HEK293 (cell line): ENCODE data around the gene ENGASE.

Source experiments
- CTCF ChIP-seq: fragments of 450-650 bp; formaldehyde crosslinking; IDR thresholded peaks from 2 replicates; pipeline ENCODE4 v1.5.1; 2016; ENCODE audit warnings: missing biosample characterization, missing genetic modification characterization
- SP2 ChIP-seq: fragments of 450-650 bp; formaldehyde crosslinking; IDR thresholded peaks from 2 replicates; pipeline ENCODE4 v1.5.1; 2016; ENCODE audit warnings: missing biosample characterization, missing genetic modification characterization
- ZNF112 ChIP-seq: fragments of 450-650 bp; formaldehyde crosslinking; IDR thresholded peaks from 2 replicates; pipeline ENCODE4 v1.5.0; 2017; ENCODE audit warnings: missing biosample characterization, missing genetic modification characterization
- ZNF426 ChIP-seq: fragments of 450-650 bp; formaldehyde crosslinking; IDR thresholded peaks from 2 replicates; pipeline ENCODE4 v1.5.1; 2017; ENCODE audit warnings: missing biosample characterization, missing genetic modification characterization, mild to moderate bottlenecking, inconsistent platforms, moderate library complexity
- ZNF76 ChIP-seq: fragments of 450-650 bp; formaldehyde crosslinking; IDR thresholded peaks from 2 replicates; pipeline ENCODE4; 2016; ENCODE audit warnings: low read depth, missing biosample characterization, missing genetic modification characterization, borderline replicate concordance
- ZNF768 ChIP-seq: fragments of 450-650 bp; formaldehyde crosslinking; IDR thresholded peaks from 2 replicates; pipeline ENCODE4 v1.5.1; 2018; ENCODE audit warnings: missing biosample characterization, mild to moderate bottlenecking, missing genetic modification characterization
- ZNF776 ChIP-seq: fragments of 450-650 bp; formaldehyde crosslinking; IDR thresholded peaks from 2 replicates; pipeline ENCODE4 v1.5.0; 2017; ENCODE audit warnings: missing biosample characterization, missing genetic modification characterization, borderline replicate concordance

- no peak for TF ChIP-seq CTCF (tag by site-specific recombination)
- no peak for TF ChIP-seq SP2 (tag by site-specific recombination)
- TF ChIP-seq ZNF768 (tag by site-specific recombination): no peak
- no peak for TF ChIP-seq ZNF426 (tag by site-specific recombination)
- TF ChIP-seq ZNF776: no peak
- TF ChIP-seq ZNF76 (tag by site-specific recombination): no peak
- no peak for TF ChIP-seq ZNF112 (tag by site-specific recombination)
Observed at GRCh38 chr17:79053251-79053925, 21.2 kb upstream of the ENGASE start.
